Activated T-cell treated with anti-CD3 and anti-CD28 coated beads for 1 hour (primary cell): ENCODE results near the gene DUSP16.
"Not testable (repeated sequence)": the region's sequence is repeated elsewhere in the genome, so short reads cannot be mapped to it uniquely, and the experiment has no call there.

Source experiments
- DNase-seq: peaks from one replicate; pipeline ENCODE4 v3.0.0-alpha.2; 2020; ENCODE audit warnings: low read depth

Gene DUSP16

DNA sequence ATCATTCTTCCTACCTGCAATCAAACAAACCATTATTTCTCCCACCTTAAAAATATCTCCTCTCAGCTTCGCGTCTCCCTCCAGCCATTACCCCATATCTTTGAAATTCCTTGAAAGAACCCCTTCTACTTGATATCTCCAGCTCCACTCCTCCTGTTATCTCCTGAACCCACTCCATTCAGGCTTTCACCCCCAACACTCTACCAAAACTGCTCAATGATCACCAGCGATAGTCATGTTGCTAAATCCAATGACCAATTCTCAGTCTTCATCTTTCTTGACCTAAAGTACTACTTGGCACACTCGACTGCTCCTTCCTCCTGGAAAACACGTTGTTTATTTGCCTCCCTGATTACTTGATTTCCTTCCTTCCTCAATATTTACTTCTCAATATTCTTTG is 70.1 kb downstream of the DUSP16 start:
- no peak for DNase-seq

- DNase-seq: no peak
These were observed 71.1 kb downstream of the DUSP16 start for GRCh38 chr12:12491606-12492005.

- no peak for DNase-seq
These were observed 73.7 kb downstream of the DUSP16 start for GRCh38 chr12:12488823-12489550.

GRCh38 chr12:12488296-12488695 is 74.4 kb downstream of the DUSP16 start:
- DNase-seq: no peak

DNA sequence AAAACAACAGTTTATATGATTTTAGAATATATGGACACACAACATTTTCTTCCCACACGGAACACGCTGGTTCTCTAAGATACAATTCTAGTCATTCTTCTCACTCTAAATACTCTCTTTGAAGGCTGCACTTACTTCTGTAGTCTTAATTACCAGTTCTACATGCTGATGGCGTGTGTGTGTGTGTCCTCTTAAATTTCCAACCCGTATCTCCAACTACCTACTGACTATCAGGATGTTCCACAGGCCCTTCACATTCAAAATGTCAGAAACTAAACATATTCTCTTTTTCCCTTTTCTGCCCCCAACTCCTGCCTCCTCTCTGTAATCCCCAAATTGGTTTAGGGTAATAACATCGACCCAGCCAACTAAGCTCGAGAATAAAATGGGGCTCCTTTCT is 75.2 kb downstream of the DUSP16 start:
- no peak for DNase-seq

- DNase-seq: no peak
These were observed 75.9 kb downstream of the DUSP16 start for GRCh38 chr12:12486661-12487240.

GRCh38 chr12:12483438-12483837 is 79.2 kb downstream of the DUSP16 start:
- no peak for DNase-seq

- no peak for DNase-seq
These were observed 79.7 kb downstream of the DUSP16 start for GRCh38 chr12:12482959-12483358.

- no peak for DNase-seq
These were observed 80.4 kb downstream of the DUSP16 start for GRCh38 chr12:12482150-12482761.

DNA sequence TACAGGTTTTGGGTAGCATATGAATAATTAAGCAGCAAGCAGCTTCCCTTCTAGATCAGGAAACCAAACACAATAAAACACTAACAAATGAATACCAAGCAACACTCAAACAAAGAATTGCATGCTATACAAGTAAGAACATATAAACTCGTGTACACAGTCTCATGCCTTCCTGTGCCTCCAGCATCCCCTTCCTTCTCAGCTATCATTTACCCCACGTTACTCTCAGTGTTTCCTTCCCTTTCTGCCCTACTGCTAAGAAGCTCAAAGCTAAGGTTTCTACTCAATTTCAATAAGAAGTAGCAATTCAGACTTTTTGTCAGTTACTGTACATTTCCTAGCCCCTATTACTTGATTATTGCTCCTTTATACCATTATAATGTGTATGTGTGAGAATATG is 81.0 kb downstream of the DUSP16 start:
- DNase-seq: no peak

GRCh38 chr12:12480074-12480473 is 82.6 kb downstream of the DUSP16 start:
- no peak for DNase-seq

GRCh38 chr12:12477532-12477890 is 85.2 kb downstream of the DUSP16 start:
- DNase-seq: no peak

DNA sequence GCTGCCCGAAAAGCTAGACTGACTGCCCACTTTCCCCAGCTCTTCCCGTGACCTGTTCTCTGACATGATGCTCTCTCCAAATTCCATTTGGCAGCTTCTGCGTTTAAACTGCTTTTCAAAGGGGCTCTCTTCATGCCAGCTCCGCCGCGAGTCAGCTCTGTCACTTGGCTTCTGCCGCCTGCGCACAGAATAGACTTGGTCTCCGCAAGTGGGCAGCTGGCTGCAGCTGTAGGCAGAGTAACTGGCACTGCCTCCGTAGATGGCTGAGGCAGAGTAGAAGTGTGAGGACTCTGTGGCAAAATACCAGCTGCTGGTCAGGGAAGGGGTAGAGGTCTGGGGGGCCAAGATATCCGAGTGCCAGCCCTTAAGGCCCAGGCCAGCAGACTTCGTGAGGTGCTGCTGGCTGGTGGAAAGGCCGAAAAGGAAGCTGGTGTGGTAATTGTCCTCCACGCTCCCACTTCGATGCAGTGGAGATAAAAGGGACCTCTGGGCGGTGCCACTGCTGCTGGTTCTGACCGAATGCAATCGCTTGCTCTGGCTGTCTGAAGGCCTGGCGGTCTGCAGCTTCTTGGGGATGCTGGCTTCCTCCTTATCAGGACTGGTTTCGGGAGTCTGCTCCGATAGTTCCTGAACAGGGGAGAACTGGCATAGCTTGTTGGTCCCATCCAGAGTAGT is 85.7 kb downstream of the DUSP16 start:
- no peak for DNase-seq

DNA sequence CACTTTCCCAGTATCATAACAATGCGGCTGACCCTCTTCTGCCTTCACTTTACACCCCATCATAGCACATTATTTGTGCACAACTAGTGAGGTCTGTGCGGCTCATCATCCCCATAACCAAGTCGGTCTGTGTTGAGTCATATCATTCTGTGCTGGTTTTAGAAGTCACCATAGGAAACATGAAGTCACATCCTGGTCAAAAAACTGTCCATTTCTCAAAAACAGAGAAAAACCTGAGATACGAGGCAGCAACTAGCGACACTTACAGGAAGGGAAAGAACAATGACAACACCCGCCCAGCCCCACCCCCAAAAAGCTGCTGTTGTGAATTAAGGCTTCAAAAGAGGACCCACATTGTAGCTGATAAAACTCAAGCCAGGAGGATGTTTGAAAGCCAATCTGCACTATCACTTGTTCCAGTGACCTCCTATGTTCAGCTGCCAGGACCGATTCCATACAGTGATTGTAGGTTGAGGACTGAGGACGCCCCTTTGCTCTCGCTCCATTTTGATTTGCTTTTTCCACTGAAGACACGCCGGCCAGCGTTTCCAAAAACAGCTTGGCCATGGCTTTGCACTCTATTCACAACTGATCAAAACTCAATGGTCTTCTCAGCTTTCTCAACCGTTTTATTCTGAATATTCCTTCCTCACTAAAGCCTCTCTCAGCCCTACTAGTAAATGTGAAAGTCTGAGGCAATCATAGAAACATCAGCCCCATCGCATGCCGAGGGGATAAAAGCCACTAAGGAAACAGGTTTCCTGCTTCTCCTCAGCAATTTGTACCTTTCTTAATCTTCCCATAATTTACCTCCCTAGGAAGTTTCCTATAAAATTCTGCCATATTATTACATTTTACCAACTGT is 87.5 kb downstream of the DUSP16 start:
- DNase-seq: no peak

- no peak for DNase-seq
These were observed 88.2 kb downstream of the DUSP16 start for GRCh38 chr12:12474471-12474928.

- DNase-seq: no peak
These were observed 89.4 kb downstream of the DUSP16 start for GRCh38 chr12:12473223-12473622.

DNA sequence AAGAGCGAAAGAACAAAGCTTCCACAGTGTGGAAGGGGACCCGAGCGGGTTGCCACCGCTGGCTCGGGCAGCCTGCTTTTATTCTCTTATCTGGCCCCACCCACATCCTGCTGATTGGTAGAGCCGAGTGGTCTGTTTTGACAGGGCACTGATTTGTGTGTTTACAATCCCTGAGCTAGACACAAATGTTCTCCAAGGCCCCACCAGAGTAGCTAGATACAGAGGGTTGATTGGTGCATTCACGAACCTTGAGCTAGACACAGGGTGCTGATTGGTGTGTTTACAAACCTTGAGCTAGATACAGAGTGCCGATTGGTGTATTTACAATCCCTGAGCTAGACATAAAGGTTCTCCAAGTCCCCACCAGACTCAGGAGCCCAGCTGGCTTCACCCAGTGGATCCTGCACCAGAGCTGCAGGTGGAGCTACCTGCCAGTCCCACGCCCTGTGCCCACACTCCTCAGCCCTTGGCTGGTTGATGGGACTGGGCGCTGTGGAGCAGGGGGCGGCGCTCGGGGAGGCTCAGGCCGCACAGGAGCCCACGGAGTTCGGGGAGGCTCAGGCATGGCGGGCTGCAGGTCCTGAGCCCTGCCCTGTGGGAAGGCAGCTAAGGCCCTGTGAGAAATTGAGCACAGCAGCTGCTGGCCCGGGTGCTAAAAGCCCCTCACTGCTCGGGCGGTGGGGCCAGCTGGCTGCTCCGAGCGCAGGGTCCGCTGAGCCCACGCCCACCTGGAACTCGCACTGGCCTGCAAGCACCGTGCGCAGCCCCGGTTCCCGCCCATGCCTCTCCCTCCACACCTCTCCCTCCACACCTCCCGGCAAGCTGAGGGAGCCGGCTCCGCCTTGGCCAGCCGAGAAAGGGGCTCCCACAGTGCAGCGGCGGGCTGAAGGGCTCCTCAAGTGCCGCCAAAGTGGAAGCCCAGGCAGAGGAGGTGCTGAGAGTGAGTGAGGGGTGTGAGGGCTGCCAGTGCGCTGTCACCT is 90.4 kb downstream of the DUSP16 start:
- DNase-seq: not testable (repeated sequence)

DNA sequence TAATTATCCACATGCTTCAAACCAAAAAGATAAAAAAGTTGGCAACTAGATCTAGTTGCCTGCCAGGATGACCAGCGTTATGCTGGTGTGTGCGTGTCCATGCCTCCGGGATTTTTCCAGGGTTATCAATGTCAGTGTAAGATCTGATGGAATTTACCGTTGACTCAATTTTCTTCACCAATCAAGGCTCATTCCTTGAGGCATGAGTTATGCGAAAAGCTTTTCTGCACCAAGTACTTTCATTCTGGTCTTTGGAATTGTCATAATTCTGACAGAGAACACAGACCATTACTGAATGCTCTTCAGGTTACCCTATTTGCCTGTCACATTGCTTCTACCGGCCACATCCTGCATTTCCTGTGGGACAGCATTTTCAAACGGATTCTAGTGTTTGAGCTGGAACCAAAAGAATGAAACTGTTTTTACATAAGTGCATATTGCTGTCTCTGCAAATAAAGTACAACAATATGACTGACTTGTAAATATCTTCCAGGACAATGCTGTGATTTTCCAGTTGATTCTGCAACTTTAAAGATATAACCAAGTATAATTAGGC is 91.8 kb downstream of the DUSP16 start:
- DNase-seq: no peak

DNA sequence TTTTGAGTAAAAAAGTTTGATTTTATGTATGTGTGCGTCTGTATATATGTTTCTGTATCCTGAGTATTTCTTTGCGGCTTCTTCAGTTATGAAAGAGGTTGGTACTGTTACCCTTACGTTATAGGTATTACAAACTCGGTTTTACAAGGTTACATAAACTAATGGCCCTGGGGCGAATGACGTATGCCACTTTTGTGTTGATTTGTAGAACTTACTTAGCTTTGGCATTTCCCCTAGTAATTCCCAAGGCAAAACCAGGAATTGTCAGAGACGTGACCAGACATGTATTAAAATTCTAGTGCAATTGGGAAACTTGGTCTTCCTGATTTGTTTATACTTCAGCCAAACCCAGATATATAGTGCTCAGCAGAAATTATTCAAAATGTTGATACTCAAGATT is 93.3 kb downstream of the DUSP16 start:
- no peak for DNase-seq

DNA sequence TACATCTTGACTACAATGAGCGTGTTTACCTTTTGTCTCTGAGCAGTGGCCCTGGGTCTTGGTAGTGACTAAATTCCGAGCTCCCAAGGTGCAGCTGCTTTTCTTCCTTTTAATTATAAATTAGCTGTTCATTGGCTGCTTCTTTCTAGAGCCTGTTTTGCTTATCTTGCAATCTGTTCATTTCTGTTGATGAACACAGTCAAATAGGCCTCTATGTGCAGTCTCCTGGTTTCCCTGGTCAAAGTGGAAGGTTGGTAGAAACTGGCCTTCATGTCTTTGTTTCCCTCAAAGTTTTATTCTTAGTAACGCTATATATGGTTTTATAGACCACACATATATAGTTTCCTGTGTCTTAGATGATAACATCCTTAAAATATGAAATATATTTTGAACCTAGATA is 94.1 kb downstream of the DUSP16 start:
- no peak for DNase-seq
